ENCODE results near the gene VPS13C. TPM values are rescaled to one million over a fixed set of nuclear protein-coding genes. Genes with fewer than 3 reads are reported as not detected.

The VPS13C gene
- 100 to 1,000 TPM; 155 to 204 (median 164) TPM for total RNA-seq
- 272 TPM for total RNA-seq (2013)

- WGBS (ENCODE audit: insufficient coverage): under 1% methylated on average over 73 of the region's 73 CpGs
- intact Hi-C loops (cut with micrococcal nuclease): loop anchor here (5.0 kb wide), 1 partner anchor 203 kb away; no protein-coding TSS in a partner anchor
Observed at GRCh38 chr15:62060113-62060895, at the start of gene VPS13C. TSS of gene VPS13C (minus strand) at chr15:62060447. CDS start at chr15:62060374, 73 bp downstream.

GRCh38 chr15:62109437-62109836 lies 49.2 kb upstream of the VPS13C start:
- Mint-ChIP-seq H3K27me3 (ENCODE audit: low read depth in 2 of 2) (peaks cover 21 to 25% of the 10 kb centered on the region in 2 donors), H3K9me3 (no peaks in the 10 kb centered on the region), H3K4me1 (no peaks in the 10 kb centered on the region), H3K36me3 (no peaks in the 10 kb centered on the region), H3K4me3 (no peak overlapping the region), H3K27ac (no peak overlapping the region)
- Histone ChIP-seq H3K27ac (ENCODE audit: low read length) (no peak overlapping the region), H3K9me3 (ENCODE audit: control insufficient read depth, insufficient read depth, low read length) (no peaks in the 10 kb centered on the region), H3K4me3 (ENCODE audit: low read length) (no peak overlapping the region), H3K4me1 (ENCODE audit: control insufficient read depth, insufficient read depth, low read length) (no peaks in the 10 kb centered on the region), H3K36me3 (ENCODE audit: control insufficient read depth, insufficient read depth, low read length) (no peaks in the 10 kb centered on the region), H3K27me3 (ENCODE audit: control insufficient read depth, insufficient read depth, low read length) (no peaks in the 10 kb centered on the region)
- no peak for ATAC-seq
- no peak for DNase-seq
- TF ChIP-seq CTCF (IDR thresholded peaks at IDR 0.05): no peak
- WGBS (ENCODE audit: insufficient coverage): 100% methylated on average over 1 of the region's 1 CpG
- intact Hi-C loops (cut with micrococcal nuclease): no loop called here

More at GRCh38 chr15:62060113-62060895, at the start of gene VPS13C:
- Mint-ChIP-seq H3K4me1 (peaks cover 47 to 61% of the 10 kb centered on the region in 2 donors), H3K4me3 (peak within 1 kb of the TSS; percentile 97), H3K36me3 (no peaks in the 10 kb centered on the region), H3K9me3 (no peaks in the 10 kb centered on the region), H3K27ac (peak within 1 kb of the TSS; percentile 96 to 98), H3K27me3 (ENCODE audit: low read depth in 2 of 2) (peaks cover 11 to 21% of the 10 kb centered on the region in 2 donors)
- H3K27ac ChIP-seq (ENCODE audit: low read length): peak within 1 kb of the TSS; percentile 87
- H3K9me3 ChIP-seq (ENCODE audit: control insufficient read depth, insufficient read depth, low read length): no peaks in the 10 kb centered on the region
- H3K27me3 ChIP-seq (ENCODE audit: control insufficient read depth, insufficient read depth, low read length): peaks cover 5% of the 10 kb centered on the region
- peak; percentile 87 for TF ChIP-seq CTCF (IDR thresholded peaks at IDR 0.05)
- DNase-seq (peak; percentile 94 to 97), ATAC-seq (peak; percentile 82 to 95 (median 89))
- H3K4me3 ChIP-seq (ENCODE audit: low read length): peak within 1 kb of the TSS; percentile 66
- H3K4me1 ChIP-seq (ENCODE audit: control insufficient read depth, insufficient read depth, low read length): peaks cover 9% of the 10 kb centered on the region
- H3K36me3 ChIP-seq (ENCODE audit: control insufficient read depth, insufficient read depth, low read length): no peaks in the 10 kb centered on the region

GRCh38 chr15:62108411-62108810 lies 48.2 kb upstream of the VPS13C start:
- ATAC-seq (no peak), DNase-seq (no peak)
- TF ChIP-seq CTCF (IDR thresholded peaks at IDR 0.05): no peak
- no peak overlapping the region for H3K4me3 ChIP-seq (ENCODE audit: low read length)
- no peak overlapping the region for H3K27ac ChIP-seq (ENCODE audit: low read length)
- no peaks in the 10 kb centered on the region for H3K9me3 ChIP-seq (ENCODE audit: control insufficient read depth, insufficient read depth, low read length)
- H3K4me3 Mint-ChIP-seq: no peak overlapping the region
- no peaks in the 10 kb centered on the region for H3K36me3 Mint-ChIP-seq
- no peaks in the 10 kb centered on the region for H3K4me1 ChIP-seq (ENCODE audit: control insufficient read depth, insufficient read depth, low read length)
- no peaks in the 10 kb centered on the region for H3K4me1 Mint-ChIP-seq
- intact Hi-C loops (cut with micrococcal nuclease): no loop called here
- H3K27ac Mint-ChIP-seq: no peak overlapping the region
- 70% methylated on average over 2 of the region's 2 CpGs for WGBS (ENCODE audit: insufficient coverage)
- H3K36me3 ChIP-seq (ENCODE audit: control insufficient read depth, insufficient read depth, low read length): no peaks in the 10 kb centered on the region
- H3K27me3 Mint-ChIP-seq (ENCODE audit: low read depth in 2 of 2): peaks cover 23 to 28% of the 10 kb centered on the region in 2 donors
- no peaks in the 10 kb centered on the region for H3K27me3 ChIP-seq (ENCODE audit: control insufficient read depth, insufficient read depth, low read length)
- H3K9me3 Mint-ChIP-seq: no peaks in the 10 kb centered on the region
